GM18508 (cell line): ENCODE data around the gene SWAP70.

Experiments used
- ATAC-seq: cut with Tn5 transposase; IDR thresholded peaks from one replicate; pipeline ENCODE4 v1.9.1; 2021; ENCODE audit warnings: moderate number of reproducible peaks; ENCODE audit not compliant: insufficient read depth, unreplicated experiment

The SWAP70 gene

DNA sequence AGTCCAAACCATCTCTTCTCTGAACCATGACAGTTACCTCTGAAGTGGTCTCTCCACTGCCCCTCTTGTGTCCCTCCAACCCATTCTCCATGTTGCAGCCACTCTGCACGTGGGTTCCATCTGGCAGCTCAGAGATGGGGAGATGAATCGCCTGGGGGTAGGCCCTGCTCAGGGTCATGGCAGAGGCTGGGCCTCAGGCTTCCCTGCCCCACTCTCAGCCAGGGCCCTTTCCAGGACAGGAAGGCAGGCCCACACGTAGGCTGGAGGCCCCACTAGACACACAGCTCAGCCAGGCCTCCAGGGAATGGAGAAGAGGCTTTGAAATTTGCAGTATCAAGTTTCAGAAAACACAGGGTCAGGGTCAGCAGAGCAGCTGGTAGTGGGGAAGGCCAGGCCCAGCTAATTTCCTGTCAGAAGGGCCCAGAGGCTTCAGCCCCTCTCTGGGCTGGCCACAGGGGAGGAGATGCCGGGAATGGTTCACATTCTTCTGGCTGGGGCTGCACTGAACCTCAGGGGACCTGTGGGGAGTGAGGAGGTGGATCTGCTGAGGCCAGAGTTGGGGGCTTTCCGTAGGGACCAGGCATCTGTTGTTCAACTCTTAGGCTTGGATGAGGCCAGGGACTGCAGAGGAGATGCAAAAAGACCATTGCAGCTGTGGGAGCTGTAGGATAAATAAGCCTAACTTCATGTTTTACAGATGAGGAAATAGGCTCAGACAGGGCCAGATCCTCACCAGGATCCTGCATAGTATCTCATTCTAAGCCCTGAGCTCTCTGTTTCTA is 101.6 kb downstream of the SWAP70 start:
- ATAC-seq = no peak

DNA sequence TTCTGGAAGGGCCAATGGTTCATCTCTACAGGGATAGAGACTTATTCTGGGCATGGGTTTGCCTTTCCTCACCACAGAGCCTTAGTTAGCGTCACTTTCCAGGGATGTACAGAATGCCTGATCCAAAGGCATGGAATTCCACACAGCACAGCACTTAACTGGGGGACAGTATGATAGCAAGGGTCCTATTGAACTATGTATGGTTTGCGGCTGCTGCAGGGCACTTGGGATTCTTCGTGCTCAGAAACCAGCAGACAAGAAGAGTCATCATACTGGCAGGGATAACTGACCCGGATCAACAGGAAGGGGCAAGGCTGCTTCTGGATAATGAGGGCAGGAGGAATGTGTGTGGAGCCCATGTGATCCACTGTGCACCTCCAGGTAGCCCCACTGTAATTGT is 105.7 kb downstream of the SWAP70 start:
- no peak for ATAC-seq

DNA sequence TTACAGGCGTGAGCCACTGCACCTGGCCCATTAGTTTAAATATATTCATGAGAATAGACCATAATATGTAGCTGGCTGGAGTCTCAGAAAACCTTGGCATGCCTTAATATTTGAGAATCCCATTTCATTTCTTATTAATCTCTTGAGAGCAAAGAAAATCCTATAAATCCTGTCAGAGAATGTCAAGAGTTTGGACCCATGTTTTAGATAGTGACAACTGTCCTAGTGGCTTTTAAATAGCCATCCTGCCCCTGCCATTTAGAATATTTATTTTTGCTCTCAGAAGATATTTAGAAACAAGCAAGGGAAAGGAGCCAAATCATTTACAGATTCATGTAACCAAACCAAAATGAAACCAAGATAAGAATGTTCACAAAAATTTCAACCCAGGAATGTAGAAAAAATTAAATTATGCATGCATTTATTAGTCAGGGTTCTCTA is 107.2 kb downstream of the SWAP70 start:
- no peak for ATAC-seq

DNA sequence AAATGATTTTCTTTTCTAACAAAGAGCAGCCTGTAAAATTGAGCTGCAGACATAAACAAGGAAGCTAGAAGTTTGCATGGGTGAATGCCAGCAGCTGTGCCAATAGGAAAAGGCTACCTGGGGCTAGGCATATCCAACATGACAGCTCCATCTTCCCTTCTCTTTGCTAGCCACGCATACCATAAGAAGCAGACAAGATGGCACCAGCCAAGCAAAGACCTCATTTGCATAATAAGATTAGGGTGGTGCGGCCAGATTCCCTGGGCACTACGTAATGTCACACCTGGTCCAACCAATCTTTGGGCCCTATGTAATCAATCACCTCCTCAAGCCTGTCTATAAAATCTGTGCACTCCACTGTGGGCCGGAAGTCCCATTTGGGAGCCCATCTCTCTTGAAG is 108.3 kb downstream of the SWAP70 start:
- ATAC-seq = no peak

DNA sequence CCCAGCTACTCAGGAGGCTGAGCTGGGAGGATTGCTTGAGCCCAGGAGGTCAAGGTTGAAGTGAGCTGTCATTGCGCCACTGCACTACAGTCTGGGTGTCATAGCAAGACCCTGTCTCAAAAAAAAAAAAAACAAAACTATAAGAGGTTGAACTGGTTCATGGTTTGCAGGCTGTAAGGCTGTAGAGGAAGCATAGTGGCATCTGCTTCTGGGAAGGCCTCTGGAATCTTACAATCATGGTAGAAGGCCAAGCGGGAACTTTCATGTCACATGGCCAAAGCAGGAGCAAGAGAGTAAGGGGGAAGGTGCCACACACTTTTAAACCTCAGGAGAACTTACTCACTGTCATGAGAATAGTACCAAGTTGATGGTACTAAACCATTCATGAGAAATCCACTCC is 109.6 kb downstream of the SWAP70 start:
- ATAC-seq = no peak

DNA sequence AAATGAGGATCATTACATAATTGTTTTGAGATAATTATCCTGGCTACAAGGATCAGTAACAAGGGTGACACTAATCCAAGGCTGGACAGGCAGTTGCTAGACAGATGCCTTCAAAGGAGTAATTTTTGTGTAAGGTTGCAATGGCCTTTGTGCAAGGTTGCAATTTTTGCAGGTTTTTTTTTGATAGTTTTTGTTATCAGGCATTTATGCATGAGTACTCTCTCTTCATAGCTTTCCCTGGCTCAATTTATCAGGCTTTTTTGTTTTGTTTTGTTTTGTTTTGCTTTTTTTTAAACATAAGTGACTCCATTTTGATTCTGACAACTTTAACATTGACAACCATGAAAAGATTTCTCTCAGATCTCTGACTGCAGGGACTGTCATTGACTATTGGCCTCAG is 110.2 kb downstream of the SWAP70 start:
- no peak for ATAC-seq

DNA sequence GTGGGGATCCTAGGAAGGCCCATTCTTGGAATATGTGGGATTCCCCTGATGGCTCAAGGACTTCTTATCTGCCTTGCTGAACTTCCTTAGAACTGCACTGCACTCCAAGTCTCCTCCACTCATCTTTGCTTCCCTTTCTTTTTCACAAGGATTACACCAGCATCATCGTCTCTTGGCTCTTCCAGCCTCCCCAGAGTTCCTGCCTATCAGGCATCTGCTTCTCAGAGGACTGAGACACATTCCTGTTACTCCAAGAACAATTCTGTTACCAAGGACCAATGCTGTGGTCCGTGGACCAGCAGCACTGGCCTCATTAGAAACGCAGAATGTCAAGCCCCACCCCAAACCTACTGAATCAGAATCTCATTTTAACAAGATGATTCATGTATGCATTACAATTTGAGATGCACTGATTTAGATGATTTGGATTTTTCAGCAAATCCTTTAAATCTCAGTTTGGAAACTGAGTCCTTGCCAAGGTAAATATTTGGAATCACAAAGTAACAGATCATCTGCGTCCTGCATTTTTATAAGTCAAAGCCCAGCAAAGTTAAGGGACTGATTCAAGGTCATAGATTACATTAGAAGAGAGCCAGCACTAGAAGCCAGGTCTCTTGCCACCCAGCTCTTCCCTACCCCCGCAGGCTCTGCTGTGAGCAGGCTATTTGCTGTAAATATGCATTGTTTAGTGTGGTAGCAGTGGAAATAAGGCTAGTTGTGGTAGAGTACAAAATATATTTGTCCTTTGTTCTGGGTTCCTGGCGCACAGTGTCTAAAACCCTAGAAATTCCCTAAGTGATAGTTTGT is 110.9 kb downstream of the SWAP70 start:
- ATAC-seq = no peak

DNA sequence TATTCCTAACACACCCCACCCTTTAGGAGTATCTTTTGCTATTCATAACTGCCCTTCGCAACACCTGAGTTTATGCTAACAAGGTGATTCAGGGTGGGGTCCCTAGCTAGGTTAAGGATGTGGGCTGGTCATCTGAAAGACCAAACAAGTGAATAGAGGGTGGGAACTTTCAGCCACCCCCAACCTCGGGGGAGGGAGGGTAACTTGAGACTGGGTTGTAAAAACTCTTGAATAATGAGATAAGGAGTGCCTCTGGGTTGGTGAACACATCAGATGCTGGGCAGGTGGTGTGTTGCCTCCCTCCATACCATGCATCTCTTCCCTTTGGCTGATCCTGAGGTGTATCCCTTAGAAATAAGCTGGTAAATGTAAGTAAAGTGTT is 111.5 kb downstream of the SWAP70 start:
- ATAC-seq = no peak

DNA sequence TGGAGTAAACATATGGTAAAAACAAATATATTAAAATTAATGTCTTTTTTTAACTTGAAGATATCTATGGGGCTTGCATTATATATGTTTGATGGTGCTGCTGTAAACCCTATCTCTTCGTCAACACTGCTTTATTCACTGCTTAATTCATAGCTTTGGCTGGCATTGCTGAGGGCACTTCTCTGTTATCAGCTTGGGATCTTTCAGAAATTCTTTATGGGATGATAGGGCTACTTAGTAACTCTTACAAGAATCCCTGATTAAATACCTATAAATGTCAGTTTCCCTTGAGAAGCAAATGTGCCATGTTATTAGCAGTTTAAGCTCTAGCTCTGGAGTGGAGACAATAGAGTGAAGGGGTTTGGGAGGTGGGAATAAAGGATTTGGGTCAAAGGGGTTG is 112.3 kb downstream of the SWAP70 start:
- no peak for ATAC-seq

DNA sequence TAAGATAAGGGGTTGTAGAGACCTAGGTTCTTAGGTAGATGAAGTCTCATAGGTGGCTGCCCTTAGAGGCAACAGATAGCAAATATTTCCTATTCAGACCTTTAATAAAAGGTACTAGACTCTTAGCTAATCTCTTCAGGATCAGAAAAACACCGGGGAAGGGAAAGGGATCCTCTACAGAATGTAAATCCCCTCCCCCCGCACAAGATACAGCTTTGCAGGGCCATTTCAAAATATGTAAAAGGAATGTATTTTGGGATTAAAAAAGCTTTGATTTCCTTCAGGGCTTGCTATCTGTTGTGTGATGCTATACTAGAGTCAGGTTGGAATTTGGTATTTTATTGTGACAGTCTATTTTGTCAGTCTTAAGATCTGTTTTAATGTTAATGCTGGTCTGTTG is 113.2 kb downstream of the SWAP70 start:
- ATAC-seq = no peak

DNA sequence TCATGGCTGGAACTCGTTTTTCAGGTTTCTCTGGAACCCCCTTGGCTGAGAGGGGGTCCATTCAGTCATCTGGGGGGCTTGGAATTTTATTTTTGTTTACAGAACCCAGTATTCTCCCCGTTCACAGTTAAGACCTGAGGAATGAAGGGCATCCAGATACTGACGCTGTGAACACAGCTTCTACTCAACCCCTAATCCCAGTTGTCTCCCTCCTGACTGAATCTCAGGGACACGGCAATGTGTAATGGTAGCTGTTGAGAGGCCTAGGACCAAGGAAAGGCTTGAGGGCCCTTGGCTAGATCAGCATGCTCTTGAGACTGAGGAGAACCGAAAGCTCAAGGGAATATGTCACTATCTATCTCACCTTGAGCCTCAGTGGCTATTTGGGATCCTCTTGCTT is 113.6 kb downstream of the SWAP70 start:
- ATAC-seq = no peak

DNA sequence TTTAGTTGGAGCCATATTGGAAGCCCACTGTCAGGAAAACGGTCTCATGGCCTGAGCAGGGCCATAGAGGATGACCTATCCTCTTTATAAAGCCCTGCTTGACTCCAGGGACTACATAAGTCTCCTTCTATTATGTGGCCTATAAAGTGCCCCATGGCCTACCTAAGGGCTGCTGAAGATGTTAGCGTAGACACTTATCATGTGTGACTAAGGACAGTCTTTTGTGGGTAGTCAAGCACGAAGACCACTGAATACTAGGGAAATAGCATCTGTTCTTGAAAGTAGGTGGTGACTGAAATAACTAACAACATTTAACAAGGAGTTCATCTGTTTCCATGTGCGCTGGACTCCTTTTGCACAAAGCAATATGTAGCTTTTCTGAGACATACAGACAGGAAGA is 117.1 kb downstream of the SWAP70 start:
- no peak for ATAC-seq

DNA sequence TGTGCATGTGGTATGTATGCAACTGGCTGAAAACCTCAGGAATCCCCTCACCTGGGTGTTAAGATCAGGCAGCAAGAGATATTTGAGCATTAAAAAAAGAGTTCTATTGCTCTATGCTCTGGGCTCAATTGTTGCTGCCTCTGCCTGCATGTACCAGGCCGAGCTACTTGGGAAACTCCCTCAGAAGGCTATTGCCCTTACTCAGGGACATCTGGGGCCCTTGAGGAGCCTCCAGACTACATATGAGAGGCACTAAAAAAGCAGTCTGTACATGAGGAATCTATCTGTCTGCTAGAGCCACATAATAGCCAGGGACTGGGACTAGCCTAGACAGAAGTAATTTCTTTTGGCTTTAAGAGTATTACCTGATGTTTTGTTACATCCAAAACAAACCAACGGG is 120.1 kb downstream of the SWAP70 start:
- ATAC-seq = no peak

DNA sequence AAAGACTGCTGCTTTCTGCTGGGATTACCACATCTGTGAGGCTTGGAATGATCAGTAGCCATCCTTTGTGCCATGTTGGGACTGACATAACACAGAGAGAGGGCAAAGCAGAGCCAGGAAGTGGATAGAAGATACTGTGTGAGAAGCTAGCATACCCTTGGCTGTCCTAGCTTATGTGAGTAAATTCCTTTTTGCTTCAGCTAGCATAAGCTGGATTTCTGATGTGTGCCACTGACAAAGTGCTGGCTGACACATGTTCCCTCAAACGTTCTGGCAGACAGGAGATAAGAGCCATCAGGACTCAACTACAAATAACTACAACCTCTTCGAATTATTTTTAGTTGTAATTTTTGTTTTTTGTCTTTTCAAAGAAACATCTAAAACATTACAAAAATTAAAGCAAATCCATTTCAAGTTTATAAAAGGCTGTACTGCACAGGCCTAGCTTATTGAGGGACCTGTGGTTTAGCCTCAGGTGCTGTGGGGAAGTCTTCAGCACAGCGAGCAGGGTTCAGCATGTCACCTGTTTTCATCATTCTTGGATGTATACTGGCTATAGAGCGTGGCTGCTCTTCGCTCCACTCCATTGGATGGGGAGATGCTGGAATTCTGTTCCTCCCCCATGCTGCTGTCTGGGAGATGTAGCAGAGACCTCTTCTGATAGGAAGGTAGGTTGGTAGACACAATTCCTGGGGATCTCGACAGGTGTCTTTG is 120.9 kb downstream of the SWAP70 start:
- ATAC-seq = no peak

DNA sequence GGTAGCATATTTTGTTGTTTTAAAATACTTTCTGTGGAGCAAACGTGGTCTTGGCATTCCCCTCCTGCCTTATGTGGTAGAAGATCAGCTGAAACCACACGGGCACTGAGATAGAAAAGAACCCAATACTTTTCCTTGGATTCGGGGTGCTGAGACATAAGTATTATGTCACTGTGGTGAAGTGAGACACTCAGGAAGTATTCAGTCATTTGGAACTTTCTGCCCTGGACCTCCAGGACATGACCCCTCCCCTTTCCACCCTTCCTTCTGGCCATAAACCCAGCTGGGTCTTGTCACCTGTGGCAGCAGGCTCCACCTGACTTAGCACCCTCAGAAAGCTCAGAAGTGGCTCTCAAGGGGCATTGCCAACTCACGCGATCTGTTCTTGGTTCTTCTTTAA is 123.4 kb downstream of the SWAP70 start:
- no peak for ATAC-seq

DNA sequence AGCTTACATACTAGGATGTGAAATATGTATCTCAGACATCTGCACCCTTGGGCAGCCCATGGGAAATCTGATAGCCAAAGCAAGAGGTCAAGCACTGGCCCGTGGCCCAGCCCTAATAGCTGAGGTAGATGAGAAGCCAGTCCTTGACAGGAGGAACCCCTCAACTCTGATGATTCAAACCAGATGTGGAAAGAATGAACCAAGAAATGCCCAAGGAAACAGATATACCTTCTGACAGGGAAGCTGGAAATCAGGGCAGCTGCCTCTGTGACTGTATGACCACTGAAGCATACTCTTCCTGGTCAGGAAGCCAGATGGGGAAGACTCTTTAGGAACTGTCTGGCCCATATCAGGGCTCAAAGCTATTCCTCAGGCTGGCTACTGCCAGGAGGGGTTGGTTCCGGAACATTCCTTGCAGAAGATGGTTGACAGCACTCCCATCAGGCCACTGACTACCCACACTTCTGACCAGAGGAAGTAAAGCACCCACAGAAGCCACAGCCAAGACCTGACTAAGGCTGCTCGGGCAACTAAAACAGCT is 124.2 kb downstream of the SWAP70 start:
- no peak for ATAC-seq

DNA sequence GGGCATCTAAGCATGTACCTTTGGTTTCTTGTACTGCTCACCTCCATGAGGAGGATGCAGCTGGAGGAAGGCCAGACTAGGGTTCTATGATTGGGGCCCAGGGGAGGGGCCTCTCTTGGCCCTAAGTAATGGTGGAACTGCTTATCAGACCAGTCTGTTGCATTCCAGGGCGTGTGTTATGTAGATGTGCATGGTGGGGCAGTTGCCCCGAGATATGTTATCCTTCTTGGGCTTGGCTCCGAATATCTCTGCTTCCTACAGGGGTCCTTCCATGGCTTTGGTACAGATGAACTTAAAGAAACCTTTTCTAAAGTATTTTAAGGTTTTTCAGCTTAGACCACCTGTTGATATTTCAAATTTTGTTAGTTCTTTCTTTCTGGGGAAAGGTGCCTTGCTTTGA is 126.0 kb downstream of the SWAP70 start:
- ATAC-seq = no peak

DNA sequence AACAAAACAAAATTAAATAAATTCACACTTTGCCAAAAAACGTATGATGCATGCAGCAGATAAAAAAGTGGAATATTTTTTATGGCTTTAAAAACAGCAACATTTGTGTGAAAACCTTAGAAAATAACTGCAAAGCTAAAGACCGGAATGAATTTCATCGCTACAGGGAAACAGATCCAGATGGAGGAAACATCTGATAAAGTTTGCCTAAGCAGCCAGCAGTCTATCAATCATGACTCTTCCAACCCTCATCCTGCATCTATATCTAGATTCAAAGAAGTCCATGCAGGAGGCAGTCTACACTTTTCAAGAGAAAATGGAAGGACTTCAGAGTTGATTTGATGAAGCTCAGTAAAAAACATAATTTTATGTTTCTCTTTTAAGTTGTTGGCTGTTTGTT is 126.8 kb downstream of the SWAP70 start:
- ATAC-seq = no peak

DNA sequence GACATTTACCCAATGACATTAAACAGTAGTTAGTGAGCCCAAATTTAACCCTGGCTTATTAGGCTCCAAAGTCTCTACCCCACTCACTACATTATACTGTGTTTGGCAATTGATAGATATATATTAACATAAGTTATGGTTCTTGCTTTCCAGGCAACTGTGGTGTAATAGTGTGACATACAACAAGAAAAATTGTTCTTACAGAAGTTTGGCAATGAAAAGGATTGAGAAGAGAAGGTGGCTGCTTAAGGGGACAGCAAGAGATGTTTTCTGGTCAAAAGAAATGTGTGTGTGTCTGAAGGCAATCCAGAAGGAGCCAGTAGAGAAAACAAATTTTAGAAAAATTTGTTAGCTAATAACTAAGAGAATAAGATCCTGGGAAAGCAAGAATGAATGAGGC is 132.4 kb downstream of the SWAP70 start:
- no peak for ATAC-seq

DNA sequence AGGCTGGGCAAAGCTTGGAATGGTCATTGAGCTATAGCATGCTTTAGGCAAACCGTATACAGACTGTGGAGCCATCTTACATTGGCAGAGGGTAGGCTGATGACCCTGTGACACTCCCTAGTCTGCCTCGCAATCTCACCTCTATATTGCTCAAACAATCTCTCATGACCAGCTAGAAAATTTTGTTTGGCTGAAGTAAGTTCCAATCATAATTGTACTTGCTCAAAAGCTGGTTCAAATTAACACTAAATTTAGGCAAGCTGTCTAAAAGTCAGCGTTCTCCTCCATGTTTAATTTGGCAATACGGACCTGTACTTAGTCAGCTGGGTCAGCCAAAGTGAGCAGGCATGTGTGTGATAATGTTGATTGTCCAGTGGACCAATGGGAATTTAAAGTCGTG is 133.0 kb downstream of the SWAP70 start:
- ATAC-seq = no peak

DNA sequence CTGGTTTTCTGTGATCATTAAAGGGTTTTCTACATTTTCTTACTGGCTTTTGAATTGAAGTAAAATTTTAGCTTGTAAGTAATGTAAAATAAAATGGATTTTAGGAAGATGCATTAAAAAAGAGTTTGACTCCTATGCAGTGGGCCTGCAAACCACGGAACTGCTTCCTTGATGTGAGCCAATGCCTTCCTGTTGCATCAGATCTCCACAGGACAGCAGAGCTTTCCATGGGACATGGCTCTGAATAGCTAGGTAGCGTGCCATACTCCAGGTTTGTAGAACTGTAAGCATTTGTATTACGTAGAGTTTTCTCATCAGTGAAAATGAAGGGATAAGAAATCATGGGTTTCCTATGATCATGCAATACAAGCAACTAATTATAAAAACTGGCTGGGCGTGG is 133.4 kb downstream of the SWAP70 start:
- no peak for ATAC-seq
